AG09309 (cell line): ENCODE measurements around the gene GDA.
"Not testable (repeated sequence)": the region's sequence is repeated elsewhere in the genome, so short reads cannot be mapped to it uniquely, and the experiment has no call there.

Experiments
- DNase-seq: peaks from one replicate; pipeline ENCODE4 v3.0.0-alpha.2; 2010; ENCODE audit warnings: low read depth
- H3K4me3 ChIP-seq: 2 replicates; pipeline ENCODE4 v1.5.1; 2011; ENCODE audit warnings: mild to moderate bottlenecking, low read depth, low read length, moderate library complexity; ENCODE audit not compliant: control insufficient read depth
- CTCF ChIP-seq: IDR thresholded peaks from 2 replicates; pipeline ENCODE4 v1.5.1; 2011; ENCODE audit warnings: mild to moderate bottlenecking, low read depth, low read length, inconsistent platforms; ENCODE audit not compliant: insufficient read depth, control insufficient read depth; ENCODE audit errors: missing control alignments

The GDA gene

GRCh38 chr9:72256931-72257330 lies 107.7 kb downstream of the GDA start:
- no peak for TF ChIP-seq CTCF

GRCh38 chr9:72257814-72258213 lies 108.6 kb downstream of the GDA start:
- H3K4me3 ChIP-seq = no peak overlapping the region
- no peak for TF ChIP-seq CTCF
- no peak for DNase-seq

More at GRCh38 chr9:72256931-72257330, 107.7 kb downstream of the GDA start:
- no peak for DNase-seq
- no peak overlapping the region for H3K4me3 ChIP-seq

- no peak overlapping the region for H3K4me3 ChIP-seq
- no peak for DNase-seq
- TF ChIP-seq CTCF = no peak
These were observed 112.8 kb downstream of the GDA start for GRCh38 chr9:72262063-72262462.

- no peak for TF ChIP-seq CTCF
- no peak for DNase-seq
- H3K4me3 ChIP-seq = no peak overlapping the region
These were observed 114.3 kb downstream of the GDA start for GRCh38 chr9:72263572-72263971.

GRCh38 chr9:72268961-72269360 lies 119.7 kb downstream of the GDA start:
- no peak overlapping the region for H3K4me3 ChIP-seq
- no peak for TF ChIP-seq CTCF
- DNase-seq = no peak

- not testable (repeated sequence) for H3K4me3 ChIP-seq, DNase-seq
These were observed 121.1 kb downstream of the GDA start for GRCh38 chr9:72270359-72270758.

GRCh38 chr9:72271613-72272478 lies 122.6 kb downstream of the GDA start:
- no peak overlapping the region for H3K4me3 ChIP-seq
- TF ChIP-seq CTCF = peak; percentile 83
- DNase-seq = no peak
